Mesenchymal stem cell (in vitro differentiated cells and primary cell): Measurements from ENCODE around the gene DLGAP3.
A peak's percentile ranks its signal among the peaks of the same experiment; 100 is the strongest.

Experiments
- DNase-seq: peaks from one replicate; pipeline ENCODE4 v3.0.0-alpha.2; 2013
- H2AFZ ChIP-seq: one replicate; pipeline ENCODE4 v1.6.1; 2013; ENCODE audit warnings: low read depth, mild to moderate bottlenecking, control low read depth, inconsistent platforms, low read length, moderate library complexity
- H2AK5ac ChIP-seq: 2 replicates; pipeline ENCODE4 v1.6.1; 2013; ENCODE audit warnings: low read length, moderate library complexity, mild to moderate bottlenecking, inconsistent platforms; ENCODE audit not compliant: severe bottlenecking
- H2BK120ac ChIP-seq: one replicate; pipeline ENCODE4 v1.6.1; 2013; ENCODE audit warnings: low read depth, mild to moderate bottlenecking, inconsistent platforms, low read length, moderate library complexity
- H2BK12ac ChIP-seq, 2 experiments: one replicate each; pipeline ENCODE4 v1.6.1; 2013; ENCODE audit warnings: inconsistent platforms in 2 of 2, low read length in 2 of 2, mild to moderate bottlenecking in 2 of 2, moderate library complexity in 2 of 2, control low read depth in 1 of 2
- H2BK15ac ChIP-seq: one replicate; pipeline ENCODE4 v1.6.1; 2013; ENCODE audit warnings: mild to moderate bottlenecking, low read depth, inconsistent platforms; ENCODE audit not compliant: poor library complexity, severe bottlenecking
- H2BK5ac ChIP-seq: 2 replicates; pipeline ENCODE4 v1.6.1; 2013; ENCODE audit warnings: low read depth, mild to moderate bottlenecking, low read length, control low read depth, inconsistent platforms; ENCODE audit not compliant: poor library complexity, severe bottlenecking
- H3K14ac ChIP-seq, 2 experiments: one replicate each; pipeline ENCODE4 v1.6.1; 2013; ENCODE audit warnings: inconsistent platforms in 2 of 2, low read length in 2 of 2, control low read depth in 1 of 2, mild to moderate bottlenecking in 1 of 2, moderate library complexity in 1 of 2
- H3K18ac ChIP-seq, 2 experiments: one replicate each; pipeline ENCODE4 v1.6.1; 2013; ENCODE audit warnings: inconsistent platforms in 2 of 2, low read length in 2 of 2, control low read depth in 1 of 2, low read depth in 1 of 2, mild to moderate bottlenecking in 1 of 2
- H3K23ac ChIP-seq, 2 experiments: one replicate each; pipeline ENCODE4 v1.6.1; 2013; ENCODE audit warnings: inconsistent platforms in 2 of 2, low read length in 2 of 2, mild to moderate bottlenecking in 2 of 2, moderate library complexity in 2 of 2, control low read depth in 1 of 2
- H3K27ac ChIP-seq: 2 replicates; pipeline ENCODE4 v1.5.1; 2013; ENCODE audit warnings: mild to moderate bottlenecking, moderate library complexity, low read length, control low read depth, inconsistent platforms; ENCODE audit not compliant: poor library complexity, severe bottlenecking
- H3K27me3 ChIP-seq, 2 experiments: 2 replicates each; pipeline versions ENCODE4 v1.6.1 to v1.7.0; 2013; ENCODE audit warnings: low read length in 2 of 2, mild to moderate bottlenecking in 2 of 2, moderate library complexity in 2 of 2, control low read depth in 1 of 2, inconsistent platforms in 1 of 2; ENCODE audit not compliant: control insufficient read depth in 1 of 2, insufficient read depth in 1 of 2
- H3K36me3 ChIP-seq, 2 experiments: 2 replicates each; pipeline versions ENCODE4 v1.6.1 to v1.7.0; 2013; ENCODE audit warnings: low read length in 2 of 2, control low read depth in 1 of 2, inconsistent platforms in 1 of 2, low read depth in 1 of 2, mild to moderate bottlenecking in 1 of 2; ENCODE audit not compliant: insufficient read depth in 2 of 2, control insufficient read depth in 1 of 2
- H3K4ac ChIP-seq, 2 experiments: one replicate each; pipeline ENCODE4 v1.6.1; 2013; ENCODE audit warnings: inconsistent platforms in 2 of 2, low read length in 2 of 2, mild to moderate bottlenecking in 2 of 2, moderate library complexity in 2 of 2, control low read depth in 1 of 2, low read depth in 1 of 2
- H3K4me1 ChIP-seq: 2 replicates; pipeline ENCODE4 v1.6.1; 2013; ENCODE audit warnings: low read depth, low read length, control low read depth; ENCODE audit not compliant: control insufficient read depth, insufficient read depth
- H3K4me2 ChIP-seq: 2 replicates; pipeline ENCODE4 v1.6.1; 2013; ENCODE audit warnings: low read length, mild to moderate bottlenecking, inconsistent platforms; ENCODE audit not compliant: poor library complexity, severe bottlenecking
- H3K4me3 ChIP-seq, 2 experiments: 2 replicates each; pipeline versions ENCODE4 v1.5.1 to v1.7.0; 2013; ENCODE audit warnings: low read length in 2 of 2, mild to moderate bottlenecking in 2 of 2, control low read depth in 1 of 2, low read depth in 1 of 2; ENCODE audit not compliant: insufficient read depth in 1 of 2
- H3K79me1 ChIP-seq: replicated peaks from 2 replicates; pipeline ENCODE4 v1.6.1; 2013; ENCODE audit warnings: mild to moderate bottlenecking, control low read depth, low read length, inconsistent platforms; ENCODE audit not compliant: poor library complexity, severe bottlenecking
- H3K9ac ChIP-seq: 2 replicates; pipeline ENCODE4 v1.7.0; 2013; ENCODE audit warnings: mild to moderate bottlenecking, low read length, moderate library complexity
- H3K9me3 ChIP-seq: 2 replicates; pipeline ENCODE4 v1.7.0; 2013; ENCODE audit warnings: mild to moderate bottlenecking, low read length; ENCODE audit not compliant: control insufficient read depth
- H4K8ac ChIP-seq: one replicate; pipeline ENCODE4 v1.6.1; 2013; ENCODE audit warnings: inconsistent platforms, mild to moderate bottlenecking, low read length, moderate library complexity
- H4K91ac ChIP-seq: one replicate; pipeline ENCODE4 v1.6.1; 2013; ENCODE audit warnings: mild to moderate bottlenecking, low read length, inconsistent platforms
- WGBS: methylation state at CpG from one replicate; pipeline ENCODE4 v1.1.7; 2013; ENCODE audit warnings: mixed read lengths; 5-methylcytosine and 5-hydroxymethylcytosine counted together

The DLGAP3 gene

GRCh38 chr1:34869760-34870159, 59.7 kb downstream of the DLGAP3 start:
- Histone ChIP-seq H3K4ac (no peak overlapping the region), H3K36me3 (no peaks in the 10 kb centered on the region), H4K91ac (no peak overlapping the region), H2BK15ac (no peak overlapping the region), H4K8ac (no peak overlapping the region), H3K9ac (no peak overlapping the region), H2BK12ac (no peak overlapping the region), H3K18ac (no peak overlapping the region), H3K79me1 (no peaks in the 10 kb centered on the region), H3K4me3 (no peak overlapping the region), H3K27me3 (peaks cover 60 to 74% of the 10 kb centered on the region in 2 experiments), H2AFZ (no peak overlapping the region), H2BK5ac (no peak overlapping the region), H2BK120ac (no peak overlapping the region), H3K9me3 (peaks cover 4% of the 10 kb centered on the region), H3K14ac (no peak overlapping the region), H3K4me1 (peaks cover 12% of the 10 kb centered on the region), H3K4me2 (no peak overlapping the region), H3K27ac (no peak overlapping the region), H2AK5ac (no peak overlapping the region), H3K23ac (no peak overlapping the region)
- no peak for DNase-seq
- WGBS: 87% methylated on average over 4 of the region's 4 CpGs

- Histone ChIP-seq H3K4me2 (no peak overlapping the region), H3K9ac (no peak overlapping the region), H3K14ac (no peak overlapping the region), H3K9me3 (no peaks in the 10 kb centered on the region), H3K18ac (no peak overlapping the region), H2BK5ac (no peak overlapping the region), H3K79me1 (no peaks in the 10 kb centered on the region), H2BK15ac (no peak overlapping the region), H3K4me3 (no peak overlapping the region), H4K8ac (no peak overlapping the region), H2BK120ac (no peak overlapping the region), H3K4ac (no peak overlapping the region), H2BK12ac (no peak overlapping the region), H3K27me3 (peaks cover 60 to 71% of the 10 kb centered on the region in 2 experiments), H3K4me1 (peaks cover 12% of the 10 kb centered on the region), H2AFZ (no peak overlapping the region), H2AK5ac (no peak overlapping the region), H3K36me3 (no peaks in the 10 kb centered on the region), H3K23ac (no peak overlapping the region), H4K91ac (no peak overlapping the region), H3K27ac (no peak overlapping the region)
- WGBS: 93% methylated on average over 34 of the region's 44 CpGs
- no peak for DNase-seq
Measured at GRCh38 chr1:34868230-34869049, 61.0 kb downstream of the DLGAP3 start.

- H3K9ac ChIP-seq: no peak overlapping the region
- H3K23ac ChIP-seq: no peak overlapping the region
- no peak for DNase-seq
- H2BK120ac ChIP-seq: no peak overlapping the region
- no peak overlapping the region for H4K8ac ChIP-seq
- no peak overlapping the region for H2AFZ ChIP-seq
- no peak overlapping the region for H3K18ac ChIP-seq
- H3K4ac ChIP-seq: no peak overlapping the region
- H3K4me3 ChIP-seq: no peak overlapping the region
- no peaks in the 10 kb centered on the region for H3K36me3 ChIP-seq
- H3K79me1 ChIP-seq: no peaks in the 10 kb centered on the region
- no peak overlapping the region for H3K14ac ChIP-seq
- H3K4me2 ChIP-seq: no peak overlapping the region
- H3K27me3 ChIP-seq: peaks cover 58 to 66% of the 10 kb centered on the region in 2 experiments
- no peak overlapping the region for H2BK12ac ChIP-seq
- H2BK5ac ChIP-seq: no peak overlapping the region
- no peak overlapping the region for H2BK15ac ChIP-seq
- no peak overlapping the region for H3K27ac ChIP-seq
- H4K91ac ChIP-seq: no peak overlapping the region
- no peaks in the 10 kb centered on the region for H3K9me3 ChIP-seq
- peaks cover 12% of the 10 kb centered on the region for H3K4me1 ChIP-seq
- H2AK5ac ChIP-seq: no peak overlapping the region
- 91% methylated on average over 6 of the region's 6 CpGs for WGBS
Measured at GRCh38 chr1:34867415-34867814, 62.0 kb downstream of the DLGAP3 start.

GRCh38 chr1:34866762-34867109, 62.7 kb downstream of the DLGAP3 start:
- Histone ChIP-seq H3K18ac (no peak overlapping the region), H3K23ac (peak overlapping the region in 1 of 2 experiments; percentile 54), H4K91ac (no peak overlapping the region), H3K14ac (no peak overlapping the region), H3K9ac (peak overlapping the region; percentile 90), H3K4me3 (peak overlapping the region in 1 of 2 experiments; percentile 84), H3K27me3 (peaks cover 57 to 63% of the 10 kb centered on the region in 2 experiments), H3K4me2 (peak overlapping the region; percentile 96), H3K79me1 (no peaks in the 10 kb centered on the region), H3K4ac (peak overlapping the region in 1 of 2 experiments; percentile 33), H3K4me1 (peaks cover 12% of the 10 kb centered on the region), H2AK5ac (no peak overlapping the region), H3K9me3 (no peaks in the 10 kb centered on the region), H2BK12ac (no peak overlapping the region), H2BK120ac (no peak overlapping the region), H2BK15ac (no peak overlapping the region), H4K8ac (peak overlapping the region; percentile 67), H2BK5ac (no peak overlapping the region), H3K36me3 (no peaks in the 10 kb centered on the region), H3K27ac (no peak overlapping the region), H2AFZ (peak overlapping the region; percentile 49)
- DNase-seq: no peak
- WGBS: 60% methylated on average over 9 of the region's 9 CpGs
